NT2/D1 (cell line): ENCODE results near the gene ASIC1.

Source experiments
- SUZ12 ChIP-seq: IDR thresholded peaks from 2 replicates; pipeline ENCODE4 v1.6.1; 2011; ENCODE audit not compliant: insufficient read length, insufficient read depth; ENCODE audit errors: extremely low read depth
- YY1 ChIP-seq: IDR thresholded peaks from 2 replicates; pipeline ENCODE4 v1.6.1; 2011; ENCODE audit not compliant: insufficient read length, insufficient read depth
- ZNF274 ChIP-seq: IDR thresholded peaks from 2 replicates; pipeline ENCODE4 v1.6.1; 2011; ENCODE audit warnings: mild to moderate bottlenecking, low read depth, low read length

DNA sequence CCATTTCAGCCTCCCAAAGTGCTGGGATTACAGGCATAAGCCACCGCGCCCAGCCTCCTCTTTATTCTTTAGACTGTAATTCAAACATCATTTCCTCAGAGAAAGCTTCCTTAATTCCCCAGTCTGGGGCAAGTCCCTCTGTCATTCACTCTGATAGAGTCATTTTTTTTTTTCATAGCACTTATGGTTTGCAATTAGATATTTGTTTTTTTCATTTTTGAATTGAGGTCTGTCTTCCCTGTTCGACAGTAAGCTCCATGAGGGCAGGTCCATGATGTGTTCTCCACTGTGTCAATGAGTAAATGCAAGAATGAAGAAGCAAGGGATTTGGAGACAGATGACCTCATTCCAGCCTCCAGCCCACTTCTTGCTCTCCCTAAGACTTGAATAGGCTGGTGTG, 12.1 kb downstream of the ASIC1 start:
- TF ChIP-seq YY1 (no peak), ZNF274 (no peak), SUZ12 (no peak)
